HUES48 (cell line): ENCODE data around the gene GRK2.
"Not testable (repeated sequence)": the region's sequence is repeated elsewhere in the genome, so short reads cannot be mapped to it uniquely, and the experiment has no call there.

Source experiments
- H3K27ac ChIP-seq: one replicate; pipeline ENCODE4 v1.7.0; 2013; ENCODE audit warnings: low read depth, low read length, inconsistent platforms
- H3K27me3 ChIP-seq: 2 replicates; pipeline ENCODE4 v1.6.1; 2013; ENCODE audit warnings: mild to moderate bottlenecking, low read length; ENCODE audit not compliant: control insufficient read depth, insufficient read depth
- H3K36me3 ChIP-seq: 2 replicates; pipeline ENCODE4 v1.6.1; 2013; ENCODE audit warnings: low read length; ENCODE audit not compliant: control insufficient read depth, insufficient read depth
- H3K4me1 ChIP-seq: 2 replicates; pipeline ENCODE4 v1.6.1; 2013; ENCODE audit warnings: mild to moderate bottlenecking, low read length; ENCODE audit not compliant: control insufficient read depth, insufficient read depth
- H3K4me3 ChIP-seq: 2 replicates; pipeline ENCODE4 v1.5.1; 2013; ENCODE audit warnings: mild to moderate bottlenecking, low read depth, low read length
- H3K9ac ChIP-seq: 2 replicates; pipeline ENCODE4 v1.6.1; 2013; ENCODE audit warnings: mild to moderate bottlenecking, low read depth, low read length, moderate library complexity
- H3K9me3 ChIP-seq: 2 replicates; pipeline ENCODE4 v1.6.1; 2013; ENCODE audit warnings: low read length; ENCODE audit not compliant: control insufficient read depth, insufficient read depth

The GRK2 gene

GRCh38 chr11:67312187-67313021, 46.1 kb downstream of the GRK2 start:
- peaks cover 18% of the 10 kb centered on the region for H3K36me3 ChIP-seq
- H3K9me3 ChIP-seq, result no peaks in the 10 kb centered on the region
- no peaks in the 10 kb centered on the region for H3K4me1 ChIP-seq
- H3K9ac ChIP-seq, result no peak overlapping the region
- no peak overlapping the region for H3K27ac ChIP-seq
- no peak overlapping the region for H3K4me3 ChIP-seq
- H3K27me3 ChIP-seq, result peaks cover 5% of the 10 kb centered on the region

- Histone ChIP-seq H3K36me3 (peaks cover 15% of the 10 kb centered on the region), H3K9me3 (no peaks in the 10 kb centered on the region), H3K4me1 (peaks cover 1% of the 10 kb centered on the region; the same call in 1 of the 2 replicates), H3K9ac (no peak overlapping the region), H3K4me3 (no peak overlapping the region), H3K27me3 (peaks cover 10% of the 10 kb centered on the region), H3K27ac (no peak overlapping the region)
These were observed 47.0 kb downstream of the GRK2 start for GRCh38 chr11:67313125-67313890.

GRCh38 chr11:67314218-67314617, 47.9 kb downstream of the GRK2 start:
- H3K27ac ChIP-seq, result no peak overlapping the region
- H3K27me3 ChIP-seq, result peaks cover 19% of the 10 kb centered on the region
- H3K4me1 ChIP-seq, result peaks cover 4% of the 10 kb centered on the region; the same call in 1 of the 2 replicates

GRCh38 chr11:67315325-67315909, 49.1 kb downstream of the GRK2 start:
- no peak overlapping the region for H3K4me3 ChIP-seq
- H3K27ac ChIP-seq, result no peak overlapping the region
- H3K9me3 ChIP-seq, result no peaks in the 10 kb centered on the region
- H3K9ac ChIP-seq, result no peak overlapping the region
- no peaks in the 10 kb centered on the region for H3K36me3 ChIP-seq
- H3K4me1 ChIP-seq, result peaks cover 4% of the 10 kb centered on the region; the same call in 1 of the 2 replicates
- peaks cover 22% of the 10 kb centered on the region for H3K27me3 ChIP-seq

More at GRCh38 chr11:67314218-67314617, 47.9 kb downstream of the GRK2 start:
- Histone ChIP-seq H3K4me3 (no peak overlapping the region), H3K9ac (no peak overlapping the region), H3K36me3 (peaks cover 8% of the 10 kb centered on the region; the same call in 1 of the 2 replicates), H3K9me3 (no peaks in the 10 kb centered on the region)

GRCh38 chr11:67316882-67317204, 50.6 kb downstream of the GRK2 start:
- H3K27me3 ChIP-seq, result peaks cover 22% of the 10 kb centered on the region
- H3K27ac ChIP-seq, result peak overlapping the region; percentile 78
- H3K4me1 ChIP-seq, result peaks cover 4% of the 10 kb centered on the region; the same call in 1 of the 2 replicates
- H3K4me3 ChIP-seq, result peak overlapping the region; percentile 86
- H3K36me3 ChIP-seq, result no peaks in the 10 kb centered on the region
- H3K9me3 ChIP-seq, result no peaks in the 10 kb centered on the region
- H3K9ac ChIP-seq, result 0 out of 2 replicates have a peak overlapping the region, but pooled peaks have one; percentile 47

- peak overlapping the region; percentile 47; the same call in 1 of the 2 replicates for H3K9ac ChIP-seq
- no peaks in the 10 kb centered on the region for H3K36me3 ChIP-seq
- peak overlapping the region; percentile 86 for H3K4me3 ChIP-seq
- no peaks in the 10 kb centered on the region for H3K9me3 ChIP-seq
- H3K27me3 ChIP-seq, result peaks cover 22% of the 10 kb centered on the region
- peak overlapping the region; percentile 78 for H3K27ac ChIP-seq
- peaks cover 4% of the 10 kb centered on the region; the same call in 1 of the 2 replicates for H3K4me1 ChIP-seq
These were observed 51.1 kb downstream of the GRK2 start for GRCh38 chr11:67317205-67317887.

- H3K27ac ChIP-seq, result no peak overlapping the region
- no peak overlapping the region for H3K9ac ChIP-seq
- H3K36me3 ChIP-seq, result no peaks in the 10 kb centered on the region
- H3K27me3 ChIP-seq, result peaks cover 22% of the 10 kb centered on the region
- H3K9me3 ChIP-seq, result no peaks in the 10 kb centered on the region
- H3K4me3 ChIP-seq, result peak overlapping the region; percentile 86
- peaks cover 4% of the 10 kb centered on the region; the same call in 1 of the 2 replicates for H3K4me1 ChIP-seq
These were observed 51.7 kb downstream of the GRK2 start for GRCh38 chr11:67317888-67318555.

- H3K9me3 ChIP-seq, H3K4me1 ChIP-seq, H3K4me3 ChIP-seq, H3K9ac ChIP-seq, H3K36me3 ChIP-seq, H3K27ac ChIP-seq: not testable (repeated sequence)
- H3K27me3 ChIP-seq, result peaks cover 22% of the 10 kb centered on the region
These were observed 52.6 kb downstream of the GRK2 start for GRCh38 chr11:67318876-67319275.

- no peak overlapping the region for H3K9ac ChIP-seq
- H3K4me3 ChIP-seq, result no peak overlapping the region
- peaks cover 22% of the 10 kb centered on the region for H3K27me3 ChIP-seq
- peaks cover 4% of the 10 kb centered on the region; the same call in 1 of the 2 replicates for H3K4me1 ChIP-seq
- H3K9me3 ChIP-seq, result no peaks in the 10 kb centered on the region
- H3K36me3 ChIP-seq, result no peaks in the 10 kb centered on the region
- H3K27ac ChIP-seq, result no peak overlapping the region
These were observed 53.7 kb downstream of the GRK2 start for GRCh38 chr11:67320011-67320410.

GRCh38 chr11:67320691-67321090, 54.4 kb downstream of the GRK2 start:
- Histone ChIP-seq H3K9ac (no peak overlapping the region), H3K27me3 (peaks cover 17% of the 10 kb centered on the region), H3K36me3 (no peaks in the 10 kb centered on the region), H3K9me3 (no peaks in the 10 kb centered on the region), H3K27ac (no peak overlapping the region), H3K4me3 (no peak overlapping the region), H3K4me1 (peaks cover 4% of the 10 kb centered on the region; the same call in 1 of the 2 replicates)
